ENCODE results near the gene IFNGR2. TPM values are rescaled to one million over a fixed set of nuclear protein-coding genes. Genes with fewer than 3 reads are reported as not detected.
"Not testable (repeated sequence)": the region's sequence is repeated elsewhere in the genome, so short reads cannot be mapped to it uniquely, and the experiment has no call there.

Gene IFNGR2
- total RNA-seq, 1 donor from 2014 or later, result 34.0 TPM

GRCh38 chr21:33425825-33426224 lies 22.6 kb downstream of the IFNGR2 start:
- intact Hi-C loops (cut with DNase I), result no loop called here

GRCh38 chr21:33427051-33427450 lies 23.8 kb downstream of the IFNGR2 start:
- ATAC-seq (ENCODE audit: poor library complexity) (no peak), DNase-seq (peak; percentile 10)
- intact Hi-C loops (cut with DNase I), result no loop called here

More at GRCh38 chr21:33425825-33426224, 22.6 kb downstream of the IFNGR2 start:
- ATAC-seq (ENCODE audit: poor library complexity) (no peak), DNase-seq (no peak)

- ATAC-seq (ENCODE audit: poor library complexity) (no peak), DNase-seq (peak; percentile 37)
- intact Hi-C loops (cut with DNase I), result no loop called here
These were observed 25.5 kb downstream of the IFNGR2 start for GRCh38 chr21:33428669-33429068.

DNA sequence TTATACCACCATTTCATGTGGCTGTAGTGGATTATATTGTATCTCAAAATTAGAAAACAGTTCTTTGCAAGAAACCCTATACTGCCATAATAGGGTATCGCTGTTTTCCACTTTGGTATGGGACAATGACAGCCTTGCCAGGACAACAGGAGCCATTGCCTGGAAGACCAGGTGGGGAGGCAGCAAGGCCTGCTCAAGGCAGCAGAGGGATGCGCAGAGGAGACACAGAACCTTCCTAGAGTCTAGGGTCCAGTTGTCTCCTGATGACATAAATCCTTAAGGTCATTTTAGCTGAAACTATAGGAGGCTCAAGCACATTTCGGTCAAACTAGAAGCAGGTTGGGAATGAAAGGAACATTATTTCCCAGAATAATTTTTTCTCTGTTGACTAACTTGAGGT lies 27.6 kb downstream of the IFNGR2 start:
- ATAC-seq (ENCODE audit: poor library complexity) (no peak), DNase-seq (no peak)
- intact Hi-C loops (cut with DNase I), result no loop called here

- DNase-seq (no peak), ATAC-seq (ENCODE audit: poor library complexity) (no peak)
- intact Hi-C loops (cut with DNase I), result no loop called here
These were observed 29.3 kb downstream of the IFNGR2 start for GRCh38 chr21:33432496-33432895.

- intact Hi-C loops (cut with DNase I), result no loop called here
- ATAC-seq (ENCODE audit: poor library complexity) (no peak), DNase-seq (no peak)
These were observed 29.8 kb downstream of the IFNGR2 start for GRCh38 chr21:33433001-33433400.

DNA sequence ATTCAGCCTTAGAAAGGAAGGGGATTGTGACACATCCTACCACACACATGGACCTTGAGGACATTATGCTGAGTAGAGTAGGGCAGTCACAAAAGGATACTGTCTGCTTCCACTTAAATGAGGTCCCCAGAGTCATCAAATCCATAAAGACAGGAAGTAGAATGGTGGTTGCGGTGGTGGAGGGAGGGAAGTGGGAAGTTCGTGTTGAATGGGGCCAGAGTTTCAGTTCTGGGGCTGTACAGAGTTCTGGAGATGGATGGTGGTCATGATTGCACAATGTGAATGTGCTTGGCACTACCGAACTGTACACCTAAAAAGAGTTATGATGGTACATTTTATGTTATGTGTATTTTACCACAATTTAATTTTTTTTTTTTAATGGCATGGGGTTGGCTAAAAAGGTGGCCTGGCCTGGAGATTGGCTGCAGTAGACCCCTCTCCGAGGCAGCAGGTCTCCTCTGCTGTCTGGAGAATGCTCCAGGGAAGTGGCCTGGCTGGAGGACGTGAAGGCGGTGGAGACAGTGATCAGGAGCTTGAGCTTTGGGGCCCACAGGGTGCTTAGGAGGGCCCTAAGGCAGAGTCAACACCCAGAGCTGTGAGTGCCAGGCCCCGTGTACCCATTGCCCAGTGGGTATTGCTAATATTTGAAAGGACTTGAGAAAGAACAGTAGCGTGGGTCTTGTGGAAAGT lies 30.4 kb downstream of the IFNGR2 start:
- ATAC-seq (ENCODE audit: poor library complexity), result peak; percentile 30
- intact Hi-C loops (cut with DNase I), result no loop called here

DNA sequence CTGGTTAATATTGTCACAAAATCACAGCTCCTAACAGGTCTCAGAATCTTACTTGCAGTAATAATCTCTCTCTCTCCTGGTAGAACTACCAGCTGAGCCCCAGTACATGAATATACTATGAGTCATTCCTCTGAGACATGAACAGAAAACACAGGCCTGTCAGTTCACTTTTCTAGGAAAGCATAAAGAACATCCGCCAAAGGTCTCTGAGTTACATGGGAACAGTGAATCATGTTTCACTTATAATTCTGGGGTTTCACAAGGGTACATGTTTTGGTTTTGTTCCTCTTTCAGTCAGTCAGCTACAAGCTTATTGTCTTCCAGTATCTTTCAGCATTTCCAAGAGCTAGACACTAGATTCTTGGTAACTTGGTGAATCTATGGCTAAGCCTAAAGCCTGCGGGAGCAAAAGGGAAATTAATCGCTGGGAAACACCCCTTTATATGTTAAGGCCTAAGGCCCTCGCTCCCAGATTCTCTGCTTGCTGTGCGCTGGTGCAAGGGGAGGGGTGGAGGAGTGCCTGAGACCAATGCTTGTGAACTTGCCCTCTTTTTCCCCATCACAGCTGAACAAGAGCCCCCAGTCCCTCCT lies 31.7 kb downstream of the IFNGR2 start:
- ATAC-seq (ENCODE audit: poor library complexity) (peak; percentile 65), DNase-seq (no peak)
- intact Hi-C loops (cut with DNase I), result no loop called here

More for the DNA sequence above, 30.4 kb downstream of the IFNGR2 start:
- no peak for DNase-seq

- ATAC-seq (ENCODE audit: poor library complexity) (no peak), DNase-seq (no peak)
- intact Hi-C loops (cut with DNase I), result no loop called here
These were observed 33.9 kb downstream of the IFNGR2 start for GRCh38 chr21:33437140-33437539.

- peak; percentile 57 for ATAC-seq (ENCODE audit: poor library complexity)
- DNase-seq, result peak; percentile 61
- intact Hi-C loops (cut with DNase I), result loop anchor here (10.0 kb wide), 1 partner anchor 237 kb away; no protein-coding TSS in a partner anchor
These were observed 38.6 kb downstream of the IFNGR2 start for GRCh38 chr21:33441489-33442477.

DNA sequence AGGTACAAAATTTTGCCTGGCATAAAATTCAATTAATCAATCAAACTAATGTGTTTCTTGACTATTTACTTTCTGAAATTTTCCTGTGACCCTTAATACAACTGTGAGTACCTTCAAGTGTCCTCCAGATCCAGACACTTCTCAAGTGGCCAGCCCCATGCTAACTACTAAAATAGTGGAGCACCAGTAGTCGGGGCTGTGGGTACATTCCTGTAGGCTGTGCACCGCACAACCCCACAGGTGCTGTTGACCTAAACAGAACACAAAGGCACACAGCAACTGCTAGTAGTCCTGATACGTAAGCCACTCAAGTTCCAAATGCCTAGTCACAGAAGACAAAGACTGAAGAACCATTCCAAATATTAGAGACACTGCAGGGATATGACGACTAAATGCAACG lies 40.0 kb downstream of the IFNGR2 start:
- ATAC-seq (ENCODE audit: poor library complexity) (peak; percentile 31), DNase-seq (no peak)
- intact Hi-C loops (cut with DNase I), result loop anchor here (10.0 kb wide), 1 partner anchor 238 kb away; no protein-coding TSS in a partner anchor

DNA sequence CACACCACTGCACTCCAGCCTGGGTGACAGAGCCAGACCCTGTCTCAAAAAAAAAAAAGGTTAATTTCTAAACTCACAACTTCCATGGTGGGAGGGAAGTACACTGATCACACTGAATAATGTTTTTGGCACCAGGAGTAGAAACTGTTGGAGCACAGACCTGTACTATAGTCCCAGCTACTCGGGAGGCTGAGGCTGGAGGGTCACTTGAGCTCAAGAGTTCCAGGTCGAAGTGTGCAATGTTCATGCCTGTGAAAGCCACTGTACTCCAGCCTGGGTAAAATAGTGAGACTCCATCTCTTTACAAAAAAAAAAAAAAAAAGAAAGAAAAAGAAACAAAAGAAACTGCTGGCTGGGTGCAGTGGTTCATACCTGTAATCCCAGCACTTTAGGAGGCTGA lies 41.3 kb downstream of the IFNGR2 start:
- DNase-seq (no peak), ATAC-seq (ENCODE audit: poor library complexity) (no peak)
- intact Hi-C loops (cut with DNase I), result loop anchor here (10.0 kb wide), 1 partner anchor 240 kb away; no protein-coding TSS in a partner anchor

DNA sequence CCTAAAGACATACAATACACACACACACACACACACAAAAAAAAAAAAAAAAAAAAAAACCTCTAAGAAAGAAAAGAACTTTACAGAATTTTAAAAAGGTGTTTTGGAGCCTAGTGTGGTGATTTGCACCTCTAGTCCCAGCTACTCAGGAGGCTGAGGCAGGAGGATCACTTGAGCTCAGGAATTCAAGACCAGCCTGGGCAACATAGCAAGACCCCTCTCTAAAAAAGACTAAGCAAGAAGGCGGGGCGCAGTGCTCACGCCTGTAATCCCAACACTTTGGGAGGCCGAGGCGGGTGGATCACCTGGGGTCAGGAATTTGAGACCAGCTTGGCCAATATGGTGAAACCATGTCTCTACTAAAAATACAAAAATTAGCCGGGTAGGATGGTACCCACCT lies 43.4 kb downstream of the IFNGR2 start:
- intact Hi-C loops (cut with DNase I), result loop anchor here (10.0 kb wide), 1 partner anchor 242 kb away; no protein-coding TSS in a partner anchor
- not testable (repeated sequence) for ATAC-seq (ENCODE audit: poor library complexity); DNase-seq

DNA sequence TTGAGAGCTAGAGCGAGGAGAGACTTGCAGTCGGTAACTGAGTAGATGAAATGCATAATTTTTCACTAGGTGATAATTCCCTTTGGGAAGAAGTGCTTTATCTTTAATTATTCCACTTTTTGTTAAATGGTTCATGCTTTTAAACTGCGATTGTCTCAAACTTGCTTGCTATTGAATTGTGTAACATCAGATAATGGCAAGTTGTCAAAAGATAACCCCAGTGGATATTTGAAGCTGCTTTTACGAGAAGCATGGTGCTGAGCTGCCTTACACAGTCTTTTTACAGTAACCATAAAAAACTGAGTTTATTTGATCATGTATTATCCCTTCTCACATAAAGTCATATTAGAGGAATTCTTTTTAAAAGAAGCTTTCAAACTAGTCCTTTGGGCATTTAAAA lies 46.4 kb downstream of the IFNGR2 start:
- DNase-seq, result no peak
- ATAC-seq (ENCODE audit: poor library complexity), result no peak
- intact Hi-C loops (cut with DNase I), result loop anchor here (10.0 kb wide), 1 partner anchor 245 kb away; no protein-coding TSS in a partner anchor

GRCh38 chr21:33451634-33452071 lies 48.4 kb downstream of the IFNGR2 start:
- DNase-seq (no peak), ATAC-seq (ENCODE audit: poor library complexity) (no peak)

GRCh38 chr21:33452362-33452761 lies 49.1 kb downstream of the IFNGR2 start:
- no peak for ATAC-seq (ENCODE audit: poor library complexity)
- intact Hi-C loops (cut with DNase I), result no loop called here
- DNase-seq, result no peak

More at GRCh38 chr21:33451634-33452071, 48.4 kb downstream of the IFNGR2 start:
- intact Hi-C loops (cut with DNase I), result no loop called here

GRCh38 chr21:33455686-33456446 lies 52.7 kb downstream of the IFNGR2 start:
- intact Hi-C loops (cut with DNase I), result no loop called here
- DNase-seq (no peak), ATAC-seq (ENCODE audit: poor library complexity) (no peak)

- intact Hi-C loops (cut with DNase I), result no loop called here
- no peak for DNase-seq
These were observed 55.6 kb downstream of the IFNGR2 start for GRCh38 chr21:33458861-33459260.

More at GRCh38 chr21:33458861-33459260, 55.6 kb downstream of the IFNGR2 start:
- no peak for ATAC-seq (ENCODE audit: poor library complexity)

All from Right ventricle myocardium superior (tissue), 1 donor.